NT2/D1 (cell line): ENCODE measurements around the gene RMI2.

ENCODE experiments used
- DNase-seq: peaks from one replicate; pipeline ENCODE4 v3.0.0-alpha.2; 2011; ENCODE audit warnings: low read depth, low spot score
- H3K27me3 ChIP-seq: 2 replicates; pipeline ENCODE4 v1.6.0; 2011; ENCODE audit warnings: mild to moderate bottlenecking; ENCODE audit not compliant: insufficient read length, insufficient read depth
- H3K36me3 ChIP-seq: 2 replicates; pipeline ENCODE4 v1.6.1; 2011; ENCODE audit warnings: mild to moderate bottlenecking, low read length, mixed read lengths; ENCODE audit not compliant: insufficient read depth, insufficient read length
- H3K4me1 ChIP-seq: 2 replicates; pipeline ENCODE4 v1.5.1; 2011; ENCODE audit not compliant: insufficient read depth, insufficient read length
- H3K4me3 ChIP-seq: 2 replicates; pipeline ENCODE4 v1.5.1; 2011; ENCODE audit warnings: low read depth; ENCODE audit not compliant: insufficient read length
- H3K9ac ChIP-seq: 2 replicates; pipeline ENCODE4 v1.6.0; 2011; ENCODE audit warnings: low read depth; ENCODE audit not compliant: insufficient read length
- H3K9me3 ChIP-seq: 2 replicates; pipeline ENCODE4 v1.5.1; 2011; ENCODE audit warnings: mild to moderate bottlenecking, low read length; ENCODE audit not compliant: insufficient read depth
- SUZ12 ChIP-seq: IDR thresholded peaks from 2 replicates; pipeline ENCODE4 v1.6.1; 2011; ENCODE audit not compliant: insufficient read length, insufficient read depth; ENCODE audit errors: extremely low read depth
- YY1 ChIP-seq: IDR thresholded peaks from 2 replicates; pipeline ENCODE4 v1.6.1; 2011; ENCODE audit not compliant: insufficient read length, insufficient read depth
- ZNF274 ChIP-seq: IDR thresholded peaks from 2 replicates; pipeline ENCODE4 v1.6.1; 2011; ENCODE audit warnings: mild to moderate bottlenecking, low read depth, low read length

The RMI2 gene

GRCh38 chr16:11350921-11351335 is 5.7 kb downstream of the RMI2 start:
- no peak for DNase-seq
- no peak overlapping the region for H3K9ac ChIP-seq
- peaks cover 8% of the 10 kb centered on the region for H3K4me1 ChIP-seq
- peaks cover 5% of the 10 kb centered on the region; the same call in 1 of the 2 replicates for H3K9me3 ChIP-seq
- no peak overlapping the region for H3K4me3 ChIP-seq
- no peak for TF ChIP-seq ZNF274
- no peak for TF ChIP-seq YY1
- TF ChIP-seq SUZ12 = no peak
- no peaks in the 10 kb centered on the region for H3K27me3 ChIP-seq
- peaks cover 33% of the 10 kb centered on the region for H3K36me3 ChIP-seq

GRCh38 chr16:11353158-11353557 is 7.9 kb downstream of the RMI2 start:
- Histone ChIP-seq H3K4me1 (peaks cover 10% of the 10 kb centered on the region), H3K27me3 (no peaks in the 10 kb centered on the region), H3K9me3 (peaks cover 5% of the 10 kb centered on the region; the same call in 1 of the 2 replicates), H3K4me3 (no peak overlapping the region), H3K9ac (no peak overlapping the region), H3K36me3 (peaks cover 24% of the 10 kb centered on the region)
- no peak for DNase-seq
- no peak for TF ChIP-seq ZNF274
- no peak for TF ChIP-seq YY1
- TF ChIP-seq SUZ12 = no peak

- Histone ChIP-seq H3K4me1 (peaks cover 12% of the 10 kb centered on the region), H3K27me3 (no peaks in the 10 kb centered on the region), H3K36me3 (peaks cover 24% of the 10 kb centered on the region), H3K9me3 (peaks cover 5% of the 10 kb centered on the region; the same call in 1 of the 2 replicates), H3K9ac (no peak overlapping the region), H3K4me3 (no peak overlapping the region)
- TF ChIP-seq ZNF274 (no peak), SUZ12 (no peak)
- DNase-seq = no peak
Measured at GRCh38 chr16:11354407-11354732, 9.1 kb downstream of the RMI2 start.

GRCh38 chr16:11354733-11355574 is 9.7 kb downstream of the RMI2 start:
- Histone ChIP-seq H3K27me3 (no peaks in the 10 kb centered on the region), H3K4me3 (no peak overlapping the region), H3K4me1 (peaks cover 11% of the 10 kb centered on the region), H3K9me3 (peaks cover 5% of the 10 kb centered on the region; the same call in 1 of the 2 replicates), H3K36me3 (peaks cover 24% of the 10 kb centered on the region), H3K9ac (no peak overlapping the region)
- no peak for TF ChIP-seq ZNF274
- TF ChIP-seq YY1 = no peak
- DNase-seq = no peak

GRCh38 chr16:11355862-11356261 is 10.6 kb downstream of the RMI2 start:
- peaks cover 11% of the 10 kb centered on the region for H3K4me1 ChIP-seq
- peaks cover 23% of the 10 kb centered on the region for H3K36me3 ChIP-seq
- peaks cover 5% of the 10 kb centered on the region; the same call in 1 of the 2 replicates for H3K9me3 ChIP-seq
- H3K27me3 ChIP-seq = no peaks in the 10 kb centered on the region
- no peak overlapping the region for H3K9ac ChIP-seq
- no peak overlapping the region for H3K4me3 ChIP-seq
- TF ChIP-seq YY1 = no peak
- no peak for TF ChIP-seq ZNF274
- no peak for TF ChIP-seq SUZ12
- DNase-seq = no peak

- H3K36me3 ChIP-seq = peaks cover 14% of the 10 kb centered on the region
- no peak overlapping the region for H3K4me3 ChIP-seq
- TF ChIP-seq YY1 (no peak), SUZ12 (no peak)
- no peak overlapping the region for H3K9ac ChIP-seq
- no peaks in the 10 kb centered on the region for H3K27me3 ChIP-seq
- peaks cover 5% of the 10 kb centered on the region; the same call in 1 of the 2 replicates for H3K9me3 ChIP-seq
- DNase-seq = peak; percentile 55
- peaks cover 11% of the 10 kb centered on the region for H3K4me1 ChIP-seq
Measured at GRCh38 chr16:11356573-11357331, 11.5 kb downstream of the RMI2 start.

- Histone ChIP-seq H3K36me3 (no peaks in the 10 kb centered on the region), H3K4me1 (peaks cover 13% of the 10 kb centered on the region), H3K9ac (no peak overlapping the region), H3K9me3 (no peaks in the 10 kb centered on the region), H3K4me3 (no peak overlapping the region), H3K27me3 (no peaks in the 10 kb centered on the region)
- no peak for TF ChIP-seq ZNF274
- no peak for TF ChIP-seq YY1
- TF ChIP-seq SUZ12 = no peak
- DNase-seq = no peak
Measured at GRCh38 chr16:11358531-11358930, 13.3 kb downstream of the RMI2 start.
